HepG2 (cell line): ENCODE data around the gene DUSP22. TPM values are rescaled to one million over a fixed set of nuclear protein-coding genes. Genes with fewer than 3 reads are reported as not detected.
"Not testable (repeated sequence)": the region's sequence is repeated elsewhere in the genome, so short reads cannot be mapped to it uniquely, and the experiment has no call there.

ENCODE experiments used
- ATAC-seq: fragments of 200-7000 bp; cut with Tn5 transposase; 3 replicates; pipeline ENCODE4 v1.9.1; 2020; ENCODE audit warnings: mild to moderate bottlenecking, moderate library complexity
- BruUV-seq: library from RNA; stranded (reverse); fragments of 400-500 nt; replicated peaks from 2 replicates; lab custom pipeline; 2021; lab: Mats Ljungman, UMichigan
- CTCF ChIA-PET: fragments of 300-600 bp; formaldehyde crosslinking; extraction: SDS; loops from one replicate; lab custom pipeline; 2021; ENCODE audit warnings: low total read pairs, inconsistent platforms, low intra/inter-chr PET ratio; lab: Yijun Ruan, JAX
- POLR2A ChIA-PET: fragments of 350-600 bp; sonication (Branson Sonifier 250); formaldehyde crosslinking; loops from one replicate; lab custom pipeline; 2020; ENCODE audit warnings: antibody characterized with exemption, inconsistent platforms; lab: Yijun Ruan, JAX
- DNase-seq: peaks from one replicate; pipeline ENCODE4 v3.0.0-alpha.2; 2015; ENCODE audit warnings: low spot score
- FAIRE-seq: peaks from 3 replicates; lab custom pipeline; 2011; peaks lifted over from hg19 to GRCh38; lab: Jason Lieb, UNC
- H2AFZ ChIP-seq: one replicate; pipeline ENCODE4 v1.6.1; 2011; ENCODE audit warnings: low read length, inconsistent platforms
- H3K27ac ChIP-seq: fragments of 300-600 bp; 3 replicates; pipeline ENCODE4 v1.8.0; 2011; ENCODE audit warnings: mixed run types, mild to moderate bottlenecking, mixed read lengths, low read length, inconsistent platforms; ENCODE audit not compliant: insufficient read depth; ENCODE audit errors: extremely low read length
- H3K27me3 ChIP-seq, 2 experiments: fragments of 200-600 bp in 1 of 2; 2 replicates in 1 of 2; 3 replicates in 1 of 2; pipeline versions ENCODE4 v1.6.0 to v1.8.0; 2011; ENCODE audit warnings: low read length in 2 of 2, mild to moderate bottlenecking in 2 of 2, moderate library complexity in 2 of 2, inconsistent platforms in 1 of 2; ENCODE audit not compliant: insufficient read depth in 2 of 2, control insufficient read depth in 1 of 2
- H3K36me3 ChIP-seq, 2 experiments: fragments of 200-600 bp in 1 of 2; replicated peaks in 1 of 2; 2 replicates in 1 of 2; 3 replicates in 1 of 2; pipeline versions ENCODE4 v1.5.1 to v1.8.0; 2011; ENCODE audit warnings: low read length in 2 of 2, inconsistent platforms in 1 of 2; ENCODE audit not compliant: insufficient read depth in 2 of 2, control insufficient read depth in 1 of 2
- H3K4me1 ChIP-seq: 2 replicates; pipeline ENCODE4 v1.5.1; 2012; ENCODE audit warnings: low read length, inconsistent platforms; ENCODE audit not compliant: insufficient read depth
- H3K4me2 ChIP-seq: 2 replicates; pipeline ENCODE4 v1.6.0; 2011; ENCODE audit warnings: low read depth, low read length, inconsistent platforms
- H3K4me3 ChIP-seq, 3 experiments: fragments of 200-600 bp in 1 of 3; sonication (generic), shearing (Covaris generic) in 1 of 3; replicated peaks in 1 of 3; 2 replicates each; pipeline ENCODE4 v1.5.1; 2011 to 2016; ENCODE audit warnings: low read length in 3 of 3, inconsistent platforms in 2 of 3, low read depth in 2 of 3, mild to moderate bottlenecking in 2 of 3, control low read depth in 1 of 3, mixed read lengths in 1 of 3; ENCODE audit not compliant: insufficient read depth in 1 of 3
- H3K79me2 ChIP-seq: one replicate; pipeline ENCODE4 v1.6.1; 2011; ENCODE audit warnings: low read length, inconsistent platforms; ENCODE audit not compliant: insufficient read depth
- H3K9ac ChIP-seq: 2 replicates; pipeline ENCODE4 v1.6.0; 2011; ENCODE audit warnings: mild to moderate bottlenecking, low read depth, low read length, inconsistent platforms; ENCODE audit not compliant: insufficient read depth
- H3K9me3 ChIP-seq: 2 replicates; pipeline ENCODE4 v1.5.1; 2012; ENCODE audit warnings: mild to moderate bottlenecking, low read length
- H4K20me1 ChIP-seq: 2 replicates; pipeline ENCODE4 v1.6.0; 2011; ENCODE audit warnings: inconsistent platforms, mild to moderate bottlenecking, low read length, moderate library complexity; ENCODE audit not compliant: insufficient read depth
- ATF2 ChIP-seq: sonication (generic); formaldehyde crosslinking; IDR thresholded peaks from 2 replicates; pipeline ENCODE4 v1.4.0; 2020; ENCODE audit warnings: missing genetic modification reagents
- DNMT1 ChIP-seq: sonication (generic); formaldehyde crosslinking; IDR thresholded peaks from 2 replicates; pipeline ENCODE4 v1.5.1; 2020; ENCODE audit warnings: mild to moderate bottlenecking, missing genetic modification reagents
- EZH2 ChIP-seq: conservative IDR thresholded peaks from 2 replicates; pipeline ENCODE4 v1.6.1; 2012; ENCODE audit warnings: mild to moderate bottlenecking, low read depth, low read length, moderate library complexity
- HNRNPK ChIP-seq: fragments of 200-400 bp; formaldehyde crosslinking; IDR thresholded peaks from 2 replicates; pipeline ENCODE4 v1.6.1; 2018; ENCODE audit warnings: low read length, low read depth, moderate library complexity, mild to moderate bottlenecking; ENCODE audit not compliant: poor library complexity, severe bottlenecking
- HOXA3 ChIP-seq: sonication (generic); formaldehyde crosslinking; IDR thresholded peaks from 2 replicates; pipeline ENCODE4 v1.5.0; 2020; ENCODE audit warnings: missing genetic modification reagents
- IRF2 ChIP-seq: IDR thresholded peaks from 2 replicates; pipeline ENCODE4 v1.6.1; 2018; ENCODE audit warnings: missing genetic modification reagents, missing compliant biosample characterization
- KMT2B ChIP-seq: IDR thresholded peaks from 2 replicates; pipeline ENCODE4 v1.6.1; 2016; ENCODE audit warnings: missing genetic modification reagents, missing compliant biosample characterization
- MAX ChIP-seq: IDR thresholded peaks from 2 replicates; pipeline ENCODE4 v1.6.1; 2012; ENCODE audit warnings: inconsistent platforms
- MNT ChIP-seq: fragments of 450-650 bp; IDR thresholded peaks from 2 replicates; pipeline ENCODE4 v1.6.1; 2016
- NKX3-1 ChIP-seq: sonication (generic); formaldehyde crosslinking; IDR thresholded peaks from 2 replicates; pipeline ENCODE4 v1.5.0; 2020; ENCODE audit warnings: missing genetic modification reagents
- ZNF737 ChIP-seq: sonication (generic); formaldehyde crosslinking; IDR thresholded peaks from 2 replicates; pipeline ENCODE4 v1.5.0; 2020; ENCODE audit warnings: missing genetic modification reagents, mild to moderate bottlenecking, borderline replicate concordance
- ZNF782 ChIP-seq: sonication (generic); formaldehyde crosslinking; IDR thresholded peaks from 2 replicates; pipeline ENCODE4 v1.4.0; 2020; ENCODE audit warnings: missing genetic modification reagents, mild to moderate bottlenecking, borderline replicate concordance
- ZSCAN25 ChIP-seq: sonication (generic); formaldehyde crosslinking; IDR thresholded peaks from 2 replicates; pipeline ENCODE4 v1.8.0; 2022; ENCODE audit warnings: mild to moderate bottlenecking, missing genetic modification reagents
- WGBS: methylation state at CpG from one replicate; pipeline ENCODE4 v1.1.6; 2017; ENCODE audit warnings: low lambda C conversion rate; 5-methylcytosine and 5-hydroxymethylcytosine counted together
- in situ Hi-C: cut with HindIII; loops from 2 replicates; pipeline ENCODE4 v1.10.0; 2017; ENCODE audit warnings: low pct_unique_long_range_greater_than_20kb; ENCODE audit not compliant: extremely low pct_ligation_motif_present
- intact Hi-C: fragments of 100-400 bp; cut with micrococcal nuclease; formaldehyde crosslinking; loops from one replicate; pipeline ENCODE4 v1.10.0; 2022; ENCODE audit not compliant: unreplicated experiment
- polyA plus RNA-seq, 8 experiments: library from polyadenylated mRNA; depleted of rRNA in 3 of 8; stranded (reverse) in 7 of 8; unstranded in 1 of 8; fragments of >200 nt; fragmentation: Illumina TruSeq in 4 of 8; extraction: Trizol in 4 of 8; gene quantifications; 2 replicates each; pipeline versions ENCODE4 v1.2.1 to v1.2.3, GENCODE V29; 2011 to 2016; ENCODE audit warnings: low read depth in 4 of 8, missing spikeins in 1 of 8, mixed read lengths in 1 of 8; ENCODE audit not compliant: insufficient read depth in 1 of 8
- total RNA-seq, 5 experiments: library from RNA; depleted of rRNA; stranded (reverse); fragments of >200 nt; fragmentation: Illumina TruSeq; extraction: Trizol; gene quantifications; 2 replicates each; pipeline ENCODE4 v1.2.3, GENCODE V29; 2016; ENCODE audit warnings: low read depth in 1 of 5

Gene DUSP22
- total and polyA plus RNA-seq, 2 of the 13 experiments (the other 11 are each of a cell fraction or from before 2014, with no cell fraction given), result 20.2 to 32.8 TPM

- H3K4me1 ChIP-seq, H3K27ac ChIP-seq, BruUV-seq, ATAC-seq, CTCF ChIA-PET, H3K79me2 ChIP-seq, in situ Hi-C loops, H4K20me1 ChIP-seq, H3K4me2 ChIP-seq, FAIRE-seq, intact Hi-C loops, H3K36me3 ChIP-seq, DNase-seq, H2AFZ ChIP-seq, POLR2A ChIA-PET, H3K9me3 ChIP-seq, H3K9ac ChIP-seq, H3K4me3 ChIP-seq: not testable (repeated sequence)
- peaks cover 18 to 91% of the 10 kb centered on the region in 2 experiments for H3K27me3 ChIP-seq
- WGBS, result 42% methylated on average over 13 of the region's 13 CpGs
Observed at GRCh38 chr6:377641-378020, 85.3 kb downstream of the DUSP22 start.

- H3K79me2 ChIP-seq, result no peaks in the 10 kb centered on the region
- no peaks in the 10 kb centered on the region for H3K4me1 ChIP-seq
- CTCF ChIA-PET, result no interaction called here
- no peak overlapping the region for H3K4me2 ChIP-seq
- TF ChIP-seq ZNF737 (0 out of 2 replicates have a peak, but pooled peaks have one; percentile 79), KMT2B (no peak), DNMT1 (CRISPR knock-in tag) (no peak), EZH2 (no peak), HNRNPK (no peak), HOXA3 (CRISPR knock-in tag) (no peak), NKX3-1 (CRISPR knock-in tag) (no peak), ZNF782 (CRISPR knock-in tag) (no peak), ZSCAN25 (CRISPR knock-in tag) (no peak), IRF2 (CRISPR knock-in tag) (no peak), MAX (peak; percentile 31; the same call in 1 of the 2 replicates), ATF2 (CRISPR knock-in tag) (no peak), MNT (peak; percentile 97)
- TF ChIP-seq, all 625 proteins: peak for 3
- in situ Hi-C loops (no loop called here), intact Hi-C loops (no loop called here)
- no TSS peak for BruUV-seq
- peaks cover 16 to 91% of the 10 kb centered on the region in 2 experiments for H3K27me3 ChIP-seq
- POLR2A ChIA-PET, result no interaction called here
- 43% methylated on average over 24 of the region's 24 CpGs for WGBS
- H3K36me3 ChIP-seq, result no peaks in the 10 kb centered on the region
- H3K4me3 ChIP-seq, result no peak overlapping the region
- FAIRE-seq (peak; percentile 46), ATAC-seq (peak; percentile 22), DNase-seq (no peak)
- H3K9me3 ChIP-seq, result no peaks in the 10 kb centered on the region
- no peak overlapping the region for H2AFZ ChIP-seq
- H3K27ac ChIP-seq, result no peak overlapping the region
- H3K9ac ChIP-seq, result no peak overlapping the region
- no peaks in the 10 kb centered on the region; the same call in 1 of the 2 replicates for H4K20me1 ChIP-seq
Observed at GRCh38 chr6:378090-378957, 86.0 kb downstream of the DUSP22 start.
